Lower leg skin (tissue), 4 donors: Measurements from ENCODE around the gene LRRC19. TPM values are rescaled to one million over a fixed set of nuclear protein-coding genes. Genes with fewer than 3 reads are reported as not detected.
A peak's percentile ranks its signal among the peaks of the same experiment; 100 is the strongest.

Experiments
- DNase-seq, 2 donors: peaks; one replicate each; pipeline ENCODE4 v3.0.0-alpha.2; 2019; ENCODE audit warnings: low spot score in 2 of 2
- H3K4me3 ChIP-seq: fragments of 200-600 bp; sonication (generic); 2 replicates; pipeline ENCODE4 v1.5.1; 2017; ENCODE audit warnings: mild to moderate bottlenecking, low read depth; ENCODE audit not compliant: poor library complexity, severe bottlenecking
- POLR2A ChIP-seq, 2 donors: fragments of 450-650 bp; IDR thresholded peaks; one replicate each; pipeline ENCODE4 v1.6.1; 2016 to 2017; ENCODE audit warnings: antibody characterized with exemption in 2 of 2, mild to moderate bottlenecking in 1 of 2, moderate library complexity in 1 of 2
- WGBS, 2 donors: methylation state at CpG; one replicate each; pipeline ENCODE4 v1.1.5; 2018; 5-methylcytosine and 5-hydroxymethylcytosine counted together
- intact Hi-C: fragments of 100-400 bp; cut with DNase I; formaldehyde crosslinking; loops from one replicate; pipeline ENCODE4 v1.15.0; 2023; ENCODE audit warnings: low total_unique reads
- total RNA-seq, 4 donors: library from RNA; depleted of rRNA; stranded (reverse); fragments of >200 nt; gene quantifications; one replicate each; pipeline ENCODE4 v1.1.0, GENCODE V29; 2016
- TF ChIP-seq, protein P1 (sequence below), 3 donors: fragments of 450-650 bp; IDR thresholded peaks; one replicate each; pipeline ENCODE4 v1.5.1; 2016; ENCODE audit warnings: antibody characterized with exemption in 3 of 3, mild to moderate bottlenecking in 3 of 3, moderate library complexity in 2 of 3

The LRRC19 gene
- total RNA-seq, 4 donors from 2014 or later = not detected

DNA sequence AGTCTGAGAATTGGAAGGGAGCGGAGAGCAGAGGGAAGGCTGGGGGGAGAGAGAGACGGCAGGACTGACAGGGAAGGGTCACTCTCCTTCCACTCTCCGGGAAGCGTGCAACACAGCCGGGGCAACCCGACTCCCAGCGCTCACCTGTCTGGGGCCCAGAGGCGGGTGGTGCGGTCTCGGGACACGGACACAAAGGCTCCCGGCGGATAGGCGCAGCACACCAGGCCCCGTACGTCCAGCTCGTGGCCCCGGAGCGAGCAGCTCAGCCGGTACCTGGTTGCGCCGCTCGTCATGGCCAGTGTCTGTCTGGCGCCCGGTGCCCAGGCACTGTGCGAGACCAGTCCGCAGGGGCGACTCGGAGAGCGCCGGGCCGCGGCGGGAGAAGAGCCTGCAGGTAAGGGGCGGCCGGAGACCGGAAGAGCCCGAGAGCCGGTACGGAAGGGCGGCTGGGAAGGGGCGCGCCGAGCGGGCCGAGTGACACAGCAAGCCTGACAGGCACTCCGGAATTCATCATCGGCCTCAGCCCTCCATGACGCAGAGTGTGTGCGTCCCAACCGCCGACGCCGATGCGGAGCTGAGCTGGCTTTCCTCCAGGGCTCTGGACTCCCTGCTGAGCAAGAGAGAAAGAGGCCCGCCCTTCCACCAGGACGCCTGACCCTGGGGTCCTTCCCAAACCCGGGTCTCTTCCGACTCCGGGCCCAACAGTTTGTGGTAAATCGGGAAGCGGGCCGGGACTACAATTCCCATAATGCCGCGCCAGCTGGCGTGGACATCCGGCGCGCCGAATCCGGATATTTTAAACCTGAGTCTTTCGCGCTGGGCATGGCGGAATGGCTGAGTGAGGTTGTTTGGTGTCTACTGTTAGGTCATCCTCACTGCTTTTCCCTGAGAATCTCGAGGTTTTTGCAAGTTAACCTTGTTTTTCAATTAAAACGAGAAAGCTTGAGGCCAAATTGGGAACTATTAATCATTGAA, 58.4 kb downstream of the LRRC19 start, which contains the start of gene PLAA:
Gene PLAA (minus strand): TSS at position 490 of the 975 bp plus-strand sequence. CDS start 197 bp downstream, at position 293.
- DNase-seq = peak; percentile 85 to 97
- WGBS, 2 donors = 1% methylated on average over 28 to 48 of the region's 76 CpGs
- H3K4me3 ChIP-seq = peak within 1 kb of the TSS; percentile 93
- TF ChIP-seq, protein P1, sequence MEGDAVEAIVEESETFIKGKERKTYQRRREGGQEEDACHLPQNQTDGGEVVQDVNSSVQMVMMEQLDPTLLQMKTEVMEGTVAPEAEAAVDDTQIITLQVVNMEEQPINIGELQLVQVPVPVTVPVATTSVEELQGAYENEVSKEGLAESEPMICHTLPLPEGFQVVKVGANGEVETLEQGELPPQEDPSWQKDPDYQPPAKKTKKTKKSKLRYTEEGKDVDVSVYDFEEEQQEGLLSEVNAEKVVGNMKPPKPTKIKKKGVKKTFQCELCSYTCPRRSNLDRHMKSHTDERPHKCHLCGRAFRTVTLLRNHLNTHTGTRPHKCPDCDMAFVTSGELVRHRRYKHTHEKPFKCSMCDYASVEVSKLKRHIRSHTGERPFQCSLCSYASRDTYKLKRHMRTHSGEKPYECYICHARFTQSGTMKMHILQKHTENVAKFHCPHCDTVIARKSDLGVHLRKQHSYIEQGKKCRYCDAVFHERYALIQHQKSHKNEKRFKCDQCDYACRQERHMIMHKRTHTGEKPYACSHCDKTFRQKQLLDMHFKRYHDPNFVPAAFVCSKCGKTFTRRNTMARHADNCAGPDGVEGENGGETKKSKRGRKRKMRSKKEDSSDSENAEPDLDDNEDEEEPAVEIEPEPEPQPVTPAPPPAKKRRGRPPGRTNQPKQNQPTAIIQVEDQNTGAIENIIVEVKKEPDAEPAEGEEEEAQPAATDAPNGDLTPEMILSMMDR (IDR thresholded peaks at IDR 0.05) = no peak
- TF ChIP-seq POLR2A (IDR thresholded peaks at IDR 0.05) = no peak
- intact Hi-C loops = loop anchor here (10.0 kb wide), 1 partner anchor 628 kb away; the partner anchor contains the start of gene C9orf72

DNA sequence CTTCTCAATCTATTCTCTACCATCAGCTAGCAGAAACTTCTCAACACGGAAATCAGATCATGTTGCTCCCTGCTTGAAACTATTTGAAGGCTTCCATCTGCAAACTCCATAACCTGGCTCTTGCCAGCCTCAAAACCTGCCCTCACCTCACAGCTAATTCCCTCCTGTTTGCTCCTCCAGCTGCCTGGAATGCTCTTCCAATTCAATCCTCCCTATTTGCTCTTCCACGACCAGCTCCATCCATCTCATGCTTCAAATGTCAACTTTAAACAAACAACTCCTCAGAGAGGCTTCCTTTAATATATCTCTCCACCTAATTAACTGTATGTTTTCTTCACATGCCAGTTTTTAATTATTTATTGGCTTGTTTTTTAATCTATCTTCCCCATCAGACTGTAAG, 59.9 kb downstream of the LRRC19 start:
- no peak for DNase-seq
- no peak for TF ChIP-seq POLR2A (IDR thresholded peaks at IDR 0.05)
- TF ChIP-seq, protein P1 (IDR thresholded peaks at IDR 0.05) = no peak
- WGBS, 2 donors = 29 to 31% methylated on average over 2 of the region's 2 CpGs
- H3K4me3 ChIP-seq = no peak overlapping the region
- intact Hi-C loops = loop anchor here (10.0 kb wide), 1 partner anchor 629 kb away; the partner anchor contains the start of gene C9orf72

Other genes with a start within 250 kb of the LRRC19 start
- 10 to 100 TPM in 3 of 4 donors, 1 to 10 TPM in 1; 10.0 to 24.4 (median 20.3) TPM for gene CAAP1, start 112.9 kb downstream of the LRRC19 start, total RNA-seq
- gene PLAA, start 58.4 kb downstream of the LRRC19 start, total RNA-seq = 10 to 100 TPM; 26.3 to 34.6 (median 29.3) TPM
- 10 to 100 TPM in 2 of 4 donors, 1 to 10 TPM in 2; 7.6 to 13.9 (median 9.9) TPM for gene IFT74, start 49.3 kb downstream of the LRRC19 start, total RNA-seq
- gene TEK, start 103.6 kb upstream of the LRRC19 start, total RNA-seq = 1 to 10 TPM; 2.5 to 9.2 (median 3.8) TPM